PC-3 (cell line): Measurements from ENCODE around the gene AKR1C2. TPM values are rescaled to one million over a fixed set of nuclear protein-coding genes. Genes with fewer than 3 reads are reported as not detected.
"Not testable (repeated sequence)": the region's sequence is repeated elsewhere in the genome, so short reads cannot be mapped to it uniquely, and the experiment has no call there.

ENCODE experiments used
- ATAC-seq: fragments of 200-7000 bp; cut with Tn5 transposase; 2 replicates; pipeline ENCODE4 v1.9.1; 2020; ENCODE audit warnings: mild to moderate bottlenecking, moderate library complexity
- BruUV-seq: library from RNA; stranded (reverse); fragments of 400-500 nt; replicated peaks from 2 replicates; lab custom pipeline; 2021; lab: Mats Ljungman, UMichigan
- CTCF ChIA-PET: fragments of 300-600 bp; sonication (Branson Sonifier 250); formaldehyde crosslinking; loops from one replicate; lab custom pipeline; 2022; ENCODE audit warnings: antibody characterized with exemption; lab: Charles Lee
- POLR2A ChIA-PET: fragments of 300-600 bp; sonication (Branson Sonifier 250); formaldehyde crosslinking; loops from one replicate; lab custom pipeline; 2022; ENCODE audit warnings: antibody characterized with exemption; ENCODE audit not compliant: unreplicated experiment; lab: Charles Lee
- DNase-seq: peaks from one replicate; pipeline ENCODE4 v3.0.0-alpha.2; 2015
- H2AFZ ChIP-seq: fragments of 300-600 bp; sonication (generic); 2 replicates; pipeline ENCODE4 v1.6.0; 2016; ENCODE audit warnings: antibody characterized with exemption, low read length
- H3F3A ChIP-seq: fragments of 300-600 bp; sonication (generic); one replicate; pipeline ENCODE4 v1.6.0; 2017; ENCODE audit warnings: antibody characterized with exemption, low read length, control low read depth, mild to moderate bottlenecking; ENCODE audit not compliant: unreplicated experiment
- H3K27ac ChIP-seq: fragments of 300-600 bp; sonication (generic); 2 replicates; pipeline ENCODE4 v1.5.1; 2016; ENCODE audit warnings: mild to moderate bottlenecking, low read length
- H3K27me3 ChIP-seq: fragments of 300-600 bp; sonication (generic); 2 replicates; pipeline ENCODE4 v1.6.1; 2016; ENCODE audit warnings: low read length, mixed read lengths
- H3K36me3 ChIP-seq: fragments of 300-600 bp; sonication (generic); 2 replicates; pipeline ENCODE4 v1.6.1; 2016; ENCODE audit warnings: low read depth, mixed run types, low read length, mixed read lengths
- H3K4me1 ChIP-seq: fragments of 300-600 bp; sonication (generic); 2 replicates; pipeline ENCODE4 v1.5.1; 2016; ENCODE audit warnings: low read length; ENCODE audit not compliant: insufficient read depth
- H3K4me2 ChIP-seq: fragments of 300-600 bp; sonication (generic); 2 replicates; pipeline ENCODE4 v1.6.0; 2016; ENCODE audit warnings: low read length
- H3K4me3 ChIP-seq: fragments of 300-600 bp; sonication (generic); 2 replicates; pipeline ENCODE4 v1.5.1; 2016; ENCODE audit warnings: mild to moderate bottlenecking, low read length, mixed read lengths
- H3K79me2 ChIP-seq: fragments of 300-600 bp; sonication (generic); 2 replicates; pipeline ENCODE4 v1.6.1; 2017; ENCODE audit warnings: low read length, mixed read lengths
- H3K9ac ChIP-seq: fragments of 300-600 bp; sonication (generic); 2 replicates; pipeline ENCODE4 v1.6.0; 2016; ENCODE audit warnings: mild to moderate bottlenecking, low read length
- H3K9me2 ChIP-seq: fragments of 300-600 bp; sonication (generic); replicated peaks from 2 replicates; pipeline ENCODE4 v1.6.1; 2016; ENCODE audit warnings: mixed run types, low read length, mixed read lengths
- H3K9me3 ChIP-seq: fragments of 300-600 bp; sonication (generic); 2 replicates; pipeline ENCODE4 v1.6.1; 2016; ENCODE audit warnings: low read length, mixed read lengths
- H4K20me1 ChIP-seq: fragments of 300-600 bp; sonication (generic); 2 replicates; pipeline ENCODE4 v1.6.1; 2016; ENCODE audit warnings: low read length, mixed read lengths
- EZH2 ChIP-seq: fragments of 300-600 bp; sonication (generic); IDR thresholded peaks from one replicate; pipeline ENCODE4 v1.6.1; 2017; ENCODE audit warnings: antibody characterized with exemption, mild to moderate bottlenecking, low read length; ENCODE audit not compliant: unreplicated experiment
- EZH2phosphoT487 ChIP-seq: fragments of 300-600 bp; sonication (generic); IDR thresholded peaks from 2 replicates; pipeline ENCODE4 v1.6.1; 2018; ENCODE audit warnings: mild to moderate bottlenecking, antibody characterized with exemption, low read length, borderline replicate concordance
- intact Hi-C: fragments of 100-400 bp; cut with micrococcal nuclease; formaldehyde crosslinking; loops from 2 replicates; pipeline ENCODE4 v1.9.0; 2023
- total RNA-seq: library from RNA; depleted of rRNA; stranded (reverse); fragments of >200 nt; gene quantifications from 2 replicates; pipeline ENCODE4 v1.2.3, GENCODE V29; 2014
- TF ChIP-seq, protein P1 (sequence below): fragments of 300-600 bp; sonication (generic); conservative IDR thresholded peaks from 2 replicates; pipeline ENCODE4 v1.5.1; 2017; ENCODE audit warnings: antibody characterized with exemption, low read depth, mild to moderate bottlenecking, low read length

Gene AKR1C2
- total RNA-seq, 1 experiment from 2014 or later, result 0.66 TPM

DNA sequence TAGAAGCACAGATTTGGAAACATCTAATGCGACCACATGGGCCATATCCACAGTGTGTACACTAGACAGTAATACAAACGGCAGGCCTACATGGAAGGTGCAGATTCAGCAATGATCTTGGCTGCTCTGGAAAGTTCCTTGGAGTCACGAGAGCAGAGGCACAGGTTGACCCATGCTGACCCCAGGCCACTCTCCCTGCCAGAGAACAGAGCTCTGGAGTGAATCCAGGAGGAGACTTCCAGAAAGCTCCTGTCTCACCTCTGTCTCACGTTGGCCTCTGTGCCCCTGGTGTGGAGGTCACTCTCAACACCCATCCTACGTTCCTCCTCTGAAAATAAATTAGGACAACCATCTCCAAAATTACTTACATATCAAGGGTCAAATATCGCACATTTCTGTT, 12.2 kb downstream of the AKR1C2 start:
- H3K4me3 ChIP-seq, H3K79me2 ChIP-seq, H4K20me1 ChIP-seq, H2AFZ ChIP-seq, H3K27me3 ChIP-seq, ATAC-seq, H3K9me2 ChIP-seq, H3K27ac ChIP-seq, H3K4me2 ChIP-seq, intact Hi-C loops, CTCF ChIA-PET, H3K36me3 ChIP-seq, DNase-seq, H3K9me3 ChIP-seq, POLR2A ChIA-PET, H3K9ac ChIP-seq, BruUV-seq, H3K4me1 ChIP-seq, H3F3A ChIP-seq: not testable (repeated sequence)

DNA sequence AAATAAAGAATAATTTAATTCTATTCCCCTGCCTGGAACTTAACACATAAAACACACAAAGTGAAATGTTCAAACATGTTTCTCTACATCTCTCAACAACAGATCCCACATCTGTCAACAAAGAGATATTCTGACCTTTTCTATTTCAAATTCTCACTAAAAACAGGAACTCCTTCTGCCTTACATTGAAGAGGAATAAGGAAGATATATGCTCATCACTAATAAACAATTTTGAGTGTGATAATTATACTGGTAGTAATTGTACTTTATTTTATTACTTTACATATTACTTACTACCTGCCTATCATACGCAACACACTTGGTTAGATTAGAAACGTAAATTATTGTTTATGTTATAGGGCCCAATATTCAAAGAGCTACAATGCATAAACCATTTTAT, 13.4 kb downstream of the AKR1C2 start:
- Histone ChIP-seq H3K79me2 (no peaks in the 10 kb centered on the region), H3K9me2 (no peaks in the 10 kb centered on the region), H3K27ac (no peak overlapping the region), H3K4me3 (no peak overlapping the region), H3K36me3 (no peaks in the 10 kb centered on the region), H4K20me1 (no peaks in the 10 kb centered on the region), H3K4me2 (no peak overlapping the region), H2AFZ (no peak overlapping the region), H3F3A (no peaks in the 10 kb centered on the region), H3K9me3 (no peaks in the 10 kb centered on the region), H3K27me3 (no peaks in the 10 kb centered on the region), H3K9ac (no peak overlapping the region), H3K4me1 (no peaks in the 10 kb centered on the region)
- ATAC-seq (no peak), DNase-seq (no peak)
- TF ChIP-seq, protein P1, sequence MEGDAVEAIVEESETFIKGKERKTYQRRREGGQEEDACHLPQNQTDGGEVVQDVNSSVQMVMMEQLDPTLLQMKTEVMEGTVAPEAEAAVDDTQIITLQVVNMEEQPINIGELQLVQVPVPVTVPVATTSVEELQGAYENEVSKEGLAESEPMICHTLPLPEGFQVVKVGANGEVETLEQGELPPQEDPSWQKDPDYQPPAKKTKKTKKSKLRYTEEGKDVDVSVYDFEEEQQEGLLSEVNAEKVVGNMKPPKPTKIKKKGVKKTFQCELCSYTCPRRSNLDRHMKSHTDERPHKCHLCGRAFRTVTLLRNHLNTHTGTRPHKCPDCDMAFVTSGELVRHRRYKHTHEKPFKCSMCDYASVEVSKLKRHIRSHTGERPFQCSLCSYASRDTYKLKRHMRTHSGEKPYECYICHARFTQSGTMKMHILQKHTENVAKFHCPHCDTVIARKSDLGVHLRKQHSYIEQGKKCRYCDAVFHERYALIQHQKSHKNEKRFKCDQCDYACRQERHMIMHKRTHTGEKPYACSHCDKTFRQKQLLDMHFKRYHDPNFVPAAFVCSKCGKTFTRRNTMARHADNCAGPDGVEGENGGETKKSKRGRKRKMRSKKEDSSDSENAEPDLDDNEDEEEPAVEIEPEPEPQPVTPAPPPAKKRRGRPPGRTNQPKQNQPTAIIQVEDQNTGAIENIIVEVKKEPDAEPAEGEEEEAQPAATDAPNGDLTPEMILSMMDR, result no peak
- TF ChIP-seq EZH2 (no peak), EZH2phosphoT487 (no peak)
- no TSS peak for BruUV-seq
- intact Hi-C loops, result no loop called here
- CTCF ChIA-PET, result no interaction called here
- POLR2A ChIA-PET, result no interaction called here

DNA sequence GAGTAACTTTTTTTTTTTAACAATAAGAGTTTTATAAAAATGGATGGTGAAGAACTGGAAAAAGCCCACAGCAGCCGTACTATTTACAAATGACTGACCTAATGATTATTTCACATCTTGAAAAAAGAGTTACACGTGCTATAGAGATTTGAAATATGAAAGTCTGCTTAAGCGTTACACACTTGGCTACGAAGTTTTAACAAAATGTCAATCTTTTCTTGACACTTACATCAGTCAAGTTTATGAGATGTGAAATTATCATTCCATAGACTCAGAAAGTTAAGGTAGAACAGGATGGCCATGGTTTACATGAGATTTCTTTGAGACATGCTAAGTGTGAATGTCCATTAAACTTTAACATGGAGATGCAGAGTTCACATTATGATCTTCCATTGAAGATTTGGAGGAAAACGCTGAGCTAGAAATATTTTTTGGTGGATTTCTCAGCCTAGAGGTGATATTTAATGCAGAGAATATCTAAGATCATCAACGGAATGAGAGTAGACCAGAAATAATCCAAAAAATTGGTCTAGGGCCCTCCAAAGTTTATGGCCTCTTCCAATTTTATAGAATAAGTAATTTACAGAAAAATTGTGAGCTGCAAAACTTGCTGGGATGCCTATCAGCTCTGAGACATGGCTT, 15.5 kb downstream of the AKR1C2 start:
- CTCF ChIA-PET, H3K9me3 ChIP-seq, H3K9ac ChIP-seq, intact Hi-C loops, ATAC-seq, H3K27ac ChIP-seq, H3F3A ChIP-seq, H3K27me3 ChIP-seq, BruUV-seq, H2AFZ ChIP-seq, H3K36me3 ChIP-seq, H3K4me2 ChIP-seq, H3K79me2 ChIP-seq, POLR2A ChIA-PET, H3K4me1 ChIP-seq, DNase-seq, H3K9me2 ChIP-seq, H3K4me3 ChIP-seq, H4K20me1 ChIP-seq: not testable (repeated sequence)
